GM12865 (cell line): ENCODE data around the gene CREB5.

Experiments used
- DNase-seq: peaks from one replicate; pipeline ENCODE4 v3.0.0; 2010; ENCODE audit warnings: low read depth
- H3K4me3 ChIP-seq: 2 replicates; pipeline ENCODE4 v1.5.1; 2011; ENCODE audit warnings: mild to moderate bottlenecking, low read depth, low read length, control low read depth
- TF ChIP-seq, protein P1 (sequence below): IDR thresholded peaks from 2 replicates; pipeline ENCODE4 v1.5.1; 2011; ENCODE audit warnings: low read length, control low read depth, low read depth, inconsistent platforms; ENCODE audit not compliant: insufficient read depth; ENCODE audit errors: missing control alignments

The CREB5 gene

DNA sequence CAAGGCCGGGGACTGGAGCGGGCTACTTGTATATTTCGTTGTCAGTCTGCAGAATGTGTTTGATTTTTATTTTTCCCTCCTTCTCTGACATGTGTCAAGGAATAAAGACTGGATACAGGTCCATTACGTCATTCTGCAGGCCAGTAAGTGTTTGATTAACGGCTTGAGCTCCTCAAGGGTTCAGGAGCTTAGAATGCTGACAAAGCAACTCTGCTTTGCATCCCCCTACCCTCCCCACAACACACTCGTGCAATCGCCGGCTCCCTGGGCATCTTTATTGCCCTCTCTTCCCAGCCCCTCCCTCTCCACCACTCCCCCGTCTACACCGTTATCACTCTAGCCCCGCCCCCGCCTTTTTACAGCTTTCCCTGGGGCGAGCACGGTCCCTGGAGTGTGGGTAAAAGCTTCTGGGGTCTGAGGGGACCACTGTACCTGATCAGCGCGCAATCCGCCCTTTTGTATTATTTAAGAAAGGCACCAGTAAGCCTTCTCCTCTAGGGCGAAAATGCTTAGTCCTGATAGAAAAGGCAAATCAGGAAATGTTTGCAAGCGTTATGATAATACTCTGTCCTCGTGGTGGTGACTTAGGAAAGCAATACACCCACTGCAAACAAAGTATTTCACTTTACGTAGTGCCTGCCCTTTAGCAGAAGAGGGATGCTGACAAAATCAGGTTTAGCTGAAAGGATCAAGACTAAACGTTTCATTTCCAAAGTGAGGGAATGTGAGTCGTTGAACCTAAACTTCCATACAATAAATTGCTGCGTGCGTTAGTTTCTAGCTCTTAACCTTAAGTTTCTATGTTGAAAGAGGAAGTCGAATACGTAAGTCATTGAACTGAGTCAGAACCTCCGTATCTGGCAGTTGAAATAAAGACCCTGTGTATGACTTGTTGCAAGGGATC lies 1.4 kb upstream of the CREB5 start:
- DNase-seq = peak; percentile 48

DNA sequence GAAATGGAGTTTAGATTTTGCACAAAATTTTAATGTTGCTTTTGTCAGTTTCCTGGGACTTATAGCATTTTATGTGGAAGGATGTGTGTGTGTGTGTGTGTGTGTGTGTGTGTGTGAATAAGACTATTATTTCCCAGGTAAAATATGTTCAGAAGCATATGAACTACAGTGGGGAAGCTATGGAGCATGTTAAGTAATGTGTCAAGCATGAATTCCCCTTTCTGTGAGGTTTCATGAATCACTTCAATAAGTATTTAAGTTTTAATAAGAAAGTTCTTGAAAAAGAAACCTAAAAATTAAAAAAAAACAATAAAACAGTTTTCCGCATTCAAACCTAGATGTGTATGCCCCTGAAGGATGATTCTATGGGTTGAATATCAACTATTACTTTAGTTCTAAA lies 693 bp downstream of the CREB5 start:
- no peak for DNase-seq
- TF ChIP-seq, protein P1, sequence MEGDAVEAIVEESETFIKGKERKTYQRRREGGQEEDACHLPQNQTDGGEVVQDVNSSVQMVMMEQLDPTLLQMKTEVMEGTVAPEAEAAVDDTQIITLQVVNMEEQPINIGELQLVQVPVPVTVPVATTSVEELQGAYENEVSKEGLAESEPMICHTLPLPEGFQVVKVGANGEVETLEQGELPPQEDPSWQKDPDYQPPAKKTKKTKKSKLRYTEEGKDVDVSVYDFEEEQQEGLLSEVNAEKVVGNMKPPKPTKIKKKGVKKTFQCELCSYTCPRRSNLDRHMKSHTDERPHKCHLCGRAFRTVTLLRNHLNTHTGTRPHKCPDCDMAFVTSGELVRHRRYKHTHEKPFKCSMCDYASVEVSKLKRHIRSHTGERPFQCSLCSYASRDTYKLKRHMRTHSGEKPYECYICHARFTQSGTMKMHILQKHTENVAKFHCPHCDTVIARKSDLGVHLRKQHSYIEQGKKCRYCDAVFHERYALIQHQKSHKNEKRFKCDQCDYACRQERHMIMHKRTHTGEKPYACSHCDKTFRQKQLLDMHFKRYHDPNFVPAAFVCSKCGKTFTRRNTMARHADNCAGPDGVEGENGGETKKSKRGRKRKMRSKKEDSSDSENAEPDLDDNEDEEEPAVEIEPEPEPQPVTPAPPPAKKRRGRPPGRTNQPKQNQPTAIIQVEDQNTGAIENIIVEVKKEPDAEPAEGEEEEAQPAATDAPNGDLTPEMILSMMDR = no peak
- H3K4me3 ChIP-seq = no peak overlapping the region

More for the DNA sequence above, 1.4 kb upstream of the CREB5 start:
- peak overlapping the region; percentile 65 for H3K4me3 ChIP-seq
- TF ChIP-seq, protein P1 = no peak

DNA sequence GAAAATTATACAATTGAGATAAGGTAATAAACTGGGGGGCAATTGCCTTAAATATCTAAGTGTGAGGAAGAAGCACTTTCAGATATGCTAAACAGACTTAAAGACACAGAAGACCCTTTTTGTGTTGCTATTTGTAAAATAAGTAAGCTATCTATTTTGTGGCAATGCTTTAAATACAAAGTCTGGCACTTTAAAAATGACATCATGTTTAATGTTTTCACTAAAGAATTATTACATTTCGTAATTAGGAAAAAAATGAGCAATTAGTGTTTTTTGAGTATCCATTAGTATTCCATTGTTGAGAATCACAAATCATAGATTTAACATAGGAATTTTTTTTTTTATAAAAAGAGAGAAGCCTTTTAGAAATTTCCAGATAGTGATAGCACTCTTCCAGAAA lies 2.1 kb downstream of the CREB5 start:
- no peak for DNase-seq
- TF ChIP-seq, protein P1 = no peak
- H3K4me3 ChIP-seq = no peak overlapping the region

DNA sequence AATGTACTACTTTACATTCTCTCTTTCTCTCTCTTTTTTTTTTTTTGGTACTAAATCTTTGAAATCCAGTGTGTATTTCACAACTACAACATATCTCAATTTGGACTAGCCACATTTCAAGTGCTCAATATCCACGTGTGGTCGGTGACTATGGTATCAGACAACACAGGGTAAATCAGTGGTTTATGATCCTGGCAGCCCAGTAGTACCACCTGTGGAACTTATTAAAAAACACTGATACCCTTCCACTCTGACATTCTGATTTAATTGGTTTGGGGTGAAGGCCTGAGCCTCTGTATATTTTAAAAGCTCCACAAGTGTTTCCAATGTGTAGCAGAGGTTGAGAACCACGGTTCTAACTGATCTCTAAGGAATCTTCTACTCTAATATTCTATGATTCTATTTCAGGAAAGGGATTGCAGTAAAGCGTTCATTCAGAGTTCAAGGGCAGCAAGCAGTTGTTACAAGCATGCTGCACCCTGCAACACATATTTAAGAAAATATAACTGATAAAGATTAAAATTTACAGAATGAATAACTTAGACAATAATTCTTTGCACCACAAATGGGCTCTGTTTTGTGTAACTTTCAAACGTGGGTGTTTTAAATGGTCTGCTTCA lies 5.1 kb downstream of the CREB5 start:
- no peak overlapping the region for H3K4me3 ChIP-seq
- TF ChIP-seq, protein P1 = no peak
- no peak for DNase-seq

DNA sequence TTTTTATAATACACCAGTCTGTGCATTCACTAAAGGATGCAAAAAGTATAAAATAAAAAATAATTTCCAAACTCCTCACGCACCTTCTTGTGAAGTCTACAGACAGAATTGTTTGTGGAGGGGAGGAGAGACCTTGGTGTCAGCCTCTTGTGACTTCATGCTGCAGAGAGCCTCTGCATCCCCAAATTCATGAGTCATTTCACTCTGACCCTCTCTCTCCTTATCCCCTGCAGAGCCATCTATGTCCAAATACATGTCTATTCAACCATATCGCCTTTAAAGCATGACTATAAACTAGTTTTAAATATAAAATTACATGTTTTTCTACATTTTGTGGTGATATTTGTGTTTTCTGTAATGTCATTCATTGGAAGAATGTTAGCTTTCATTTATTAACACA lies 6.0 kb downstream of the CREB5 start:
- TF ChIP-seq, protein P1 = no peak

DNA sequence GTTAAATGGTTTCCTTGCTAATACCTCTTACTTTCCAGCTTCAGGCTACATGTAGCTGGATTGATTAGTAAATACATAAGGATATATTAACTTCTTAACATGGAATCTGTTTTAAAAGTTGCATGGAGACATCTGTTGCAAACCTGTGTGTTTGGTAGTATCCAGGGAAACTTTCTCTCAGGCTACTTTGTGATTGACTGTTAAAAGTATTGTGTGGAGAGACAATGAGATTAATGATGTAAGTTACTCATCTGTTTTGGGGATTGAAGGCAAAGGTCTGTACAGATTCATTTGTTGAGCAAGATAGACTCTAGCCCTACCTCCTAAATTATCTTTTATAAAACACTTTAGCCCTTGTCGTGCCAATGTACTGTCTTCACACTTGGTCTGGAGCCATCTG lies 6.6 kb downstream of the CREB5 start:
- H3K4me3 ChIP-seq = no peak overlapping the region
- no peak for DNase-seq
- TF ChIP-seq, protein P1 = no peak

More for the DNA sequence above, 6.0 kb downstream of the CREB5 start:
- DNase-seq = no peak
- no peak overlapping the region for H3K4me3 ChIP-seq
